Caco-2 (cell line): ENCODE data around the gene PTMS. TPM values are rescaled to one million over a fixed set of nuclear protein-coding genes. Genes with fewer than 3 reads are reported as not detected.
"Not testable (repeated sequence)": the region's sequence is repeated elsewhere in the genome, so short reads cannot be mapped to it uniquely, and the experiment has no call there.

Experiments used
- BruUV-seq: library from RNA; stranded (reverse); fragments of 400-500 nt; replicated peaks from 2 replicates; lab custom pipeline; 2021; lab: Mats Ljungman, UMichigan
- CTCF ChIA-PET: fragments of 300-600 bp; sonication (Branson Sonifier 250); formaldehyde crosslinking; loops from one replicate; lab custom pipeline; 2022; ENCODE audit warnings: antibody characterized with exemption; lab: Charles Lee
- POLR2A ChIA-PET: fragments of 300-600 bp; sonication (Branson Sonifier 250); formaldehyde crosslinking; loops from one replicate; lab custom pipeline; 2022; ENCODE audit warnings: antibody characterized with exemption; lab: Charles Lee
- DNase-seq, 2 experiments: peaks; one replicate each; pipeline versions ENCODE4 v3.0.0 to v3.0.0-alpha.2; 2020 to 2022
- H3K27me3 ChIP-seq: replicated peaks from 2 replicates; pipeline ENCODE4 v1.6.0; 2011; ENCODE audit warnings: low read length; ENCODE audit not compliant: control insufficient read depth, insufficient read depth
- H3K36me3 ChIP-seq: 2 replicates; pipeline ENCODE4 v1.5.1; 2011; ENCODE audit warnings: low read length; ENCODE audit not compliant: control insufficient read depth, insufficient read depth
- H3K4me1 ChIP-seq: fragments of 250-450 bp; sonication (Bioruptor Pico); 2 replicates; pipeline ENCODE4 v1.5.1; 2020; ENCODE audit warnings: mild to moderate bottlenecking
- H3K4me3 ChIP-seq: 2 replicates; pipeline ENCODE4 v1.5.1; 2011; ENCODE audit warnings: low read depth, mild to moderate bottlenecking, control low read depth, low read length
- H3K9me3 ChIP-seq: fragments of 250-450 bp; sonication (Bioruptor Pico); 2 replicates; pipeline ENCODE4 v1.5.1; 2020; ENCODE audit warnings: mild to moderate bottlenecking, moderate library complexity
- H3K27ac Mint-ChIP-seq: one replicate; pipeline ENCODE4 v1.8.0; 2022; ENCODE audit warnings: mixed read lengths; ENCODE audit not compliant: unreplicated experiment
- H3K27me3 Mint-ChIP-seq: one replicate; pipeline ENCODE4 v1.8.0; 2022; ENCODE audit warnings: mixed read lengths; ENCODE audit not compliant: insufficient read depth, unreplicated experiment
- H3K36me3 Mint-ChIP-seq: one replicate; pipeline ENCODE4 v1.8.0; 2022; ENCODE audit warnings: mild to moderate bottlenecking, mixed read lengths; ENCODE audit not compliant: insufficient read depth, unreplicated experiment
- H3K4me1 Mint-ChIP-seq: one replicate; pipeline ENCODE4 v1.8.0; 2022; ENCODE audit warnings: low read depth, mixed read lengths; ENCODE audit not compliant: unreplicated experiment
- H3K4me3 Mint-ChIP-seq: one replicate; pipeline ENCODE4 v1.8.0; 2022; ENCODE audit warnings: mild to moderate bottlenecking, moderate library complexity, mixed read lengths; ENCODE audit not compliant: unreplicated experiment
- H3K9me3 Mint-ChIP-seq: one replicate; pipeline ENCODE4 v1.8.0; 2022; ENCODE audit warnings: mixed read lengths; ENCODE audit not compliant: unreplicated experiment
- CTCF ChIP-seq, 2 experiments: fragments of 200-600 bp in 1 of 2; IDR thresholded peaks; 1 replicate in 1 of 2; 2 replicates in 1 of 2; pipeline versions ENCODE4 v1.5.1 to v1.8.0; 2011 to 2022; ENCODE audit warnings: antibody characterized with exemption in 1 of 2, control low read depth in 1 of 2, inconsistent platforms in 1 of 2, low read depth in 1 of 2, low read length in 1 of 2, mild to moderate bottlenecking in 1 of 2, moderate library complexity in 1 of 2; ENCODE audit not compliant: insufficient read depth in 1 of 2, severe bottlenecking in 1 of 2, unreplicated experiment in 1 of 2
- intact Hi-C: fragments of 100-400 bp; cut with micrococcal nuclease; formaldehyde crosslinking; loops from one replicate; pipeline ENCODE4 v1.10.0; 2022; ENCODE audit not compliant: unreplicated experiment
- total RNA-seq: library from RNA; stranded (reverse); gene quantifications from 2 replicates; pipeline ENCODE4 v1.2.3, GENCODE V29; 2022

PTMS gene
- total RNA-seq, 1 experiment from 2014 or later = 285 TPM

- Histone ChIP-seq H3K4me3 (no peak overlapping the region), H3K36me3 (peaks cover 1% of the 10 kb centered on the region; the same call in 1 of the 2 replicates), H3K27me3 (no peaks in the 10 kb centered on the region), H3K9me3 (no peaks in the 10 kb centered on the region), H3K4me1 (peaks cover 7% of the 10 kb centered on the region)
- Mint-ChIP-seq H3K4me1 (peaks cover 10% of the 10 kb centered on the region), H3K27ac (no peak overlapping the region), H3K4me3 (no peak overlapping the region), H3K36me3 (peaks cover 26% of the 10 kb centered on the region), H3K9me3 (no peaks in the 10 kb centered on the region), H3K27me3 (no peaks in the 10 kb centered on the region)
- ChIA-PET CTCF (interaction anchor here (0.9 to 1.4 kb wide), 2 partner anchors 10 to 93 kb away, joined by 3 to 6 read pairs; partner anchors contain the start of gene MLF2), POLR2A (interaction anchor here (2.1 kb wide), 1 partner anchor 10 kb away, joined by 7 read pairs; the partner anchor contains the start of gene MLF2)
- DNase-seq = no peak
- no TSS peak for BruUV-seq
- no peak for TF ChIP-seq CTCF (IDR thresholded peaks at IDR 0.05; ENCODE audit: insufficient read depth in 1 of 2, low read depth in 1 of 2, low read length in 1 of 2, severe bottlenecking in 1 of 2, unreplicated experiment in 1 of 2)
- intact Hi-C loops = no loop called here
Observed at GRCh38 chr12:6742834-6743233, 23.3 kb upstream of the PTMS start.

- H3K36me3 ChIP-seq, H3K9me3 Mint-ChIP-seq, H3K9me3 ChIP-seq, H3K27me3 ChIP-seq, BruUV-seq, DNase-seq, H3K4me1 Mint-ChIP-seq, H3K27me3 Mint-ChIP-seq, intact Hi-C loops, H3K4me3 Mint-ChIP-seq, H3K4me1 ChIP-seq, H3K27ac Mint-ChIP-seq, H3K4me3 ChIP-seq: not testable (repeated sequence)
- ChIA-PET CTCF (interaction anchor here (0.9 to 1.4 kb wide), 2 partner anchors 9 to 92 kb away, joined by 3 to 6 read pairs; partner anchors contain the start of gene MLF2), POLR2A (interaction anchor here (2.1 kb wide), 1 partner anchor 9 kb away, joined by 7 read pairs; the partner anchor contains the start of gene MLF2)
- H3K36me3 Mint-ChIP-seq = peaks cover 31% of the 10 kb centered on the region
Observed at GRCh38 chr12:6743300-6743699, 22.9 kb upstream of the PTMS start.

- no peaks in the 10 kb centered on the region for H3K9me3 ChIP-seq
- POLR2A ChIA-PET = interaction anchor here (0.5 kb wide), 1 partner anchor 369 kb away, joined by 3 read pairs; no protein-coding TSS in a partner anchor
- Mint-ChIP-seq H3K4me1 (peaks cover 10% of the 10 kb centered on the region), H3K27ac (no peak overlapping the region), H3K9me3 (no peaks in the 10 kb centered on the region), H3K27me3 (no peaks in the 10 kb centered on the region), H3K4me3 (no peak overlapping the region), H3K36me3 (peaks cover 57% of the 10 kb centered on the region)
- TF ChIP-seq CTCF (IDR thresholded peaks at IDR 0.05; ENCODE audit: insufficient read depth in 1 of 2, low read depth in 1 of 2, low read length in 1 of 2, severe bottlenecking in 1 of 2, unreplicated experiment in 1 of 2) = no peak
- H3K4me3 ChIP-seq = no peak overlapping the region
- DNase-seq = no peak
- CTCF ChIA-PET = interaction anchor here (1.2 to 1.5 kb wide), 2 partner anchors 21 to 192 kb away, joined by 3 read pairs; no protein-coding TSS in a partner anchor
- intact Hi-C loops = no loop called here
- peaks cover 7% of the 10 kb centered on the region for H3K36me3 ChIP-seq
- no peaks in the 10 kb centered on the region for H3K27me3 ChIP-seq
- BruUV-seq = no TSS peak
- H3K4me1 ChIP-seq = peaks cover 7% of the 10 kb centered on the region
Observed at GRCh38 chr12:6745741-6746525, 20.2 kb upstream of the PTMS start.
